ENCODE measurements around the gene FBXO47. TPM values are rescaled to one million over a fixed set of nuclear protein-coding genes. Genes with fewer than 3 reads are reported as not detected.

Gene FBXO47
- total RNA-seq, 1 donor from 2014 or later, result not detected

GRCh38 chr17:39002991-39003715 is 36.0 kb upstream of the FBXO47 start:
- peaks cover 8% of the 10 kb centered on the region for H3K27me3 Mint-ChIP-seq (ENCODE audit: low read depth)
- no peak for TF ChIP-seq CTCF (IDR thresholded peaks at IDR 0.05; ENCODE audit: unreplicated experiment)
- no peaks in the 10 kb centered on the region for H3K4me1 Mint-ChIP-seq
- no peaks in the 10 kb centered on the region for H3K36me3 Mint-ChIP-seq
- H3K9me3 Mint-ChIP-seq, result peaks cover 4% of the 10 kb centered on the region
- H3K4me3 Mint-ChIP-seq, result no peak overlapping the region
- no peak for DNase-seq (ENCODE audit: low spot score in 2 of 2, unreplicated experiment in 2 of 2)
- H3K27ac Mint-ChIP-seq, result no peak overlapping the region

- H3K4me3 Mint-ChIP-seq, result no peak overlapping the region
- H3K9me3 Mint-ChIP-seq, result peaks cover 4% of the 10 kb centered on the region
- H3K27me3 Mint-ChIP-seq (ENCODE audit: low read depth), result peaks cover 8% of the 10 kb centered on the region
- no peak overlapping the region for H3K27ac Mint-ChIP-seq
- H3K36me3 Mint-ChIP-seq, result peaks cover 2% of the 10 kb centered on the region
- TF ChIP-seq CTCF (IDR thresholded peaks at IDR 0.05; ENCODE audit: unreplicated experiment), result no peak
- DNase-seq (ENCODE audit: low spot score in 2 of 2, unreplicated experiment in 2 of 2), result no peak
- no peaks in the 10 kb centered on the region for H3K4me1 Mint-ChIP-seq
Observed at GRCh38 chr17:39001703-39002637, 34.8 kb upstream of the FBXO47 start.

GRCh38 chr17:39000021-39000601 is 32.9 kb upstream of the FBXO47 start:
- peaks cover 8% of the 10 kb centered on the region for H3K27me3 Mint-ChIP-seq (ENCODE audit: low read depth)
- peaks cover 17% of the 10 kb centered on the region for H3K9me3 Mint-ChIP-seq
- H3K27ac Mint-ChIP-seq, result no peak overlapping the region
- no peak for TF ChIP-seq CTCF (IDR thresholded peaks at IDR 0.05; ENCODE audit: unreplicated experiment)
- H3K4me1 Mint-ChIP-seq, result no peaks in the 10 kb centered on the region
- no peak overlapping the region for H3K4me3 Mint-ChIP-seq
- H3K36me3 Mint-ChIP-seq, result peaks cover 5% of the 10 kb centered on the region
- DNase-seq (ENCODE audit: low spot score in 2 of 2, unreplicated experiment in 2 of 2), result no peak

GRCh38 chr17:38996660-38997337 is 29.6 kb upstream of the FBXO47 start:
- no peak for DNase-seq (ENCODE audit: low spot score in 2 of 2, unreplicated experiment in 2 of 2)
- no peak for TF ChIP-seq CTCF (IDR thresholded peaks at IDR 0.05; ENCODE audit: unreplicated experiment)
- Mint-ChIP-seq H3K4me1 (no peaks in the 10 kb centered on the region), H3K27ac (no peak overlapping the region), H3K4me3 (no peak overlapping the region), H3K9me3 (peaks cover 17% of the 10 kb centered on the region), H3K27me3 (ENCODE audit: low read depth) (no peaks in the 10 kb centered on the region), H3K36me3 (peaks cover 5% of the 10 kb centered on the region)

GRCh38 chr17:38994026-38994425 is 26.8 kb upstream of the FBXO47 start:
- Mint-ChIP-seq H3K36me3 (peaks cover 5% of the 10 kb centered on the region), H3K27ac (no peak overlapping the region), H3K9me3 (peaks cover 17% of the 10 kb centered on the region), H3K4me3 (no peak overlapping the region), H3K27me3 (ENCODE audit: low read depth) (peaks cover 2% of the 10 kb centered on the region), H3K4me1 (peaks cover 3% of the 10 kb centered on the region)
- no peak for DNase-seq (ENCODE audit: low spot score in 2 of 2, unreplicated experiment in 2 of 2)
- TF ChIP-seq CTCF (IDR thresholded peaks at IDR 0.05; ENCODE audit: unreplicated experiment), result no peak
